Measurements from ENCODE around the gene RTL1. TPM values are rescaled to one million over a fixed set of nuclear protein-coding genes. Genes with fewer than 3 reads are reported as not detected.

Gene RTL1
- total and polyA plus RNA-seq, 2 of the 8 experiments (the other 6 are each of a cell fraction or from before 2014, with no cell fraction given): not detected

DNA sequence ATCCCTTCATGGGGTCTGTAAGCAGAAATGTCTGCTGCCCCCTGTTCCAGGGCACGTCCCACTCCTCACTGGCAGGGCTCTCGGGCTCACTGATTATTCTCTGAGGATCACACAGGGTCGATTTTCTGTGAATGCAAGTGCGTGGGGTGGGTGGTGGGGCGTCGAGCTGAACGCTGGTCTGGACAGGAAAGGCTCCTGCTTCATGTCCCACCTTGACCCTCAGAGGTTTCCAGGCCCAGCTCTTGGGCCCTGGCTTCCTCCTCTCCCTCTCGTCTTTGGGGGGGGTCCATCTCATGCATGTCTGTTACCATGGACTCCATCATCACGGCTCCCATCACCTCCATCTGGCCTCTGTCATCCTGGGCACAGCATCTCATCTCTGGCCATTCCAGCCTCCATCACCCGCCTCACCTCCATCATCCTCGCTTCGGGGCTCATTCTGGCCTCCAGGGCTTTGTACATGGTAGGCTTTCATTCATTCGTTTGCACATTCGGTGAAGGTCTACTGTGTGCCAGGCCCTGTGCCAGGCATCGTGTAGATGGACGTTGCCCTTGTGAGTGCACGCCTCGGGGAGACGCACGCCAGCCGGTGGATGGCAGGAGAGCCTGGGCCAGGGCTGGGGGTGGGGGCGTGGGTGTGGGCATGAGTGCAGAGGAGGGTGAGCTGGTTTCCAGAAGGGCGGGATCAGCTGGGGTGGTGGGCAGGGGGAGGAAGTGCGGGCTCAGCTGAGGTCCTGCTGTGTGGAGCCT, 34.7 kb downstream of the RTL1 start:
- Histone ChIP-seq H3K4ac (replicated peaks; ENCODE audit: insufficient read length, low read depth, low read length) (no peak overlapping the region), H3K4me1 (replicated peaks in 1 of 4; ENCODE audit: control insufficient read depth in 3 of 4, insufficient read depth in 4 of 4, low read length in 3 of 4) (no peaks in the 10 kb centered on the region), H3K9ac (replicated peaks in 1 of 4; ENCODE audit: extremely low read depth in 1 of 4, low read depth in 3 of 4, low read length in 3 of 4) (no peak overlapping the region), H4K91ac (replicated peaks; ENCODE audit: insufficient read length, low read length) (no peak overlapping the region), H3K79me2 (ENCODE audit: control insufficient read depth in 1 of 2, insufficient read depth in 2 of 2, low read length in 2 of 2) (no peaks in the 10 kb centered on the region), H3K27me3 (replicated peaks in 1 of 4; ENCODE audit: control insufficient read depth in 3 of 4, extremely low read depth in 1 of 4, insufficient read depth in 3 of 4, low read length in 3 of 4) (no peaks in the 10 kb centered on the region), H3K23me2 (ENCODE audit: low read depth, low read length) (no peaks in the 10 kb centered on the region), H3K14ac (ENCODE audit: insufficient read length) (no peak overlapping the region), H4K5ac (ENCODE audit: insufficient read length, low read depth, low read length) (no peak overlapping the region), H2BK5ac (ENCODE audit: low read depth, low read length) (no peak overlapping the region), H2BK15ac (ENCODE audit: low read length) (no peak overlapping the region), H3K4me2 (ENCODE audit: insufficient read depth in 1 of 2, low read depth in 2 of 2, low read length in 2 of 2) (no peak overlapping the region), H2BK120ac (replicated peaks; ENCODE audit: low read depth, low read length) (no peak overlapping the region), H3K4me3 (ENCODE audit: extremely low read depth in 1 of 4, insufficient read depth in 2 of 4, low read depth in 3 of 4, low read length in 4 of 4) (no peak overlapping the region), H4K20me1 (replicated peaks in 1 of 2; ENCODE audit: control insufficient read depth in 1 of 2, insufficient read depth in 2 of 2, low read length in 2 of 2) (peaks cover 0 to 2% of the 10 kb centered on the region in 2 experiments), H2BK20ac (ENCODE audit: low read length) (no peak overlapping the region), H2AFZ (ENCODE audit: low read length) (no peak overlapping the region), H2AK5ac (ENCODE audit: low read depth, low read length) (no peak overlapping the region), H3K56ac (replicated peaks; ENCODE audit: insufficient read length, low read depth, low read length) (no peak overlapping the region), H3K79me1 (ENCODE audit: low read depth, low read length) (no peaks in the 10 kb centered on the region), H3K18ac (ENCODE audit: extremely low read depth, low read length) (no peak overlapping the region), H3K36me3 (ENCODE audit: control insufficient read depth in 2 of 4, insufficient read depth in 4 of 4, low read length in 3 of 4) (no peaks in the 10 kb centered on the region), H3K27ac (ENCODE audit: low read depth, low read length) (no peak overlapping the region), H4K8ac (ENCODE audit: extremely low read depth, insufficient read depth, low read length) (no peak overlapping the region; the same call in 1 of the 2 replicates), H2BK12ac (ENCODE audit: low read depth, low read length) (no peak overlapping the region), H3K9me3 (ENCODE audit: insufficient read depth in 2 of 2, low read depth in 1 of 2, low read length in 1 of 2) (0 out of 4 replicates have a peak, but pooled peaks cover 0 to 4% of the 10 kb centered on the region in 2 experiments), H3K23ac (ENCODE audit: insufficient read length) (no peak overlapping the region)
- POLR2A ChIA-PET (ENCODE audit: partially characterized antibody): no interaction called here
- DNase-seq (ENCODE audit: low read depth in 1 of 2, low spot score in 2 of 2) (no peak), FAIRE-seq (no peak)
- 87% methylated on average over 20 of the region's 24 CpGs; no CpG with 5 or more reads in 1 of the 2 experiments for WGBS, 2 experiments (ENCODE audit: extremely low coverage in 1 of 2, insufficient coverage in 1 of 2, insufficient read length in 1 of 2, insufficient replicate concordance in 2 of 2, low coverage in 1 of 2, low lambda C conversion rate in 2 of 2, missing lambda C conversion rate in 1 of 2)
- TF ChIP-seq TCF12 (IDR thresholded peaks at IDR 0.05; ENCODE audit: low read depth, low read length): no peak
- no peak for TF ChIP-seq HDAC2 (IDR thresholded peaks at IDR 0.05; ENCODE audit: borderline replicate concordance in 1 of 2, low read depth in 2 of 2, low read length in 2 of 2)
- TF ChIP-seq PHF8 (conservative IDR thresholded peaks at IDR 0.05; ENCODE audit: low read depth, low read length): no peak
- no peak for TF ChIP-seq FOSL1 (IDR thresholded peaks at IDR 0.05; ENCODE audit: insufficient read depth, low read depth, low read length)
- no peak for TF ChIP-seq JUND (IDR thresholded peaks at IDR 0.05; ENCODE audit: low read length)
- no peak for TF ChIP-seq YY1 (IDR thresholded peaks at IDR 0.05; ENCODE audit: low read depth, low read length)
- TF ChIP-seq KDM1A (IDR thresholded peaks at IDR 0.05; ENCODE audit: borderline replicate concordance, low read length): no peak
- TF ChIP-seq SIRT6 (IDR thresholded peaks at IDR 0.05; ENCODE audit: low read length): no peak
- no peak for TF ChIP-seq SP2 (IDR thresholded peaks at IDR 0.05; ENCODE audit: low read length)
- no peak for TF ChIP-seq RXRA (IDR thresholded peaks at IDR 0.05; ENCODE audit: insufficient read depth, low read depth, low read length)
- TF ChIP-seq MAFK (IDR thresholded peaks at IDR 0.05; ENCODE audit: low read depth, low read length): no peak
- no peak for TF ChIP-seq KDM5A (IDR thresholded peaks at IDR 0.05; ENCODE audit: low read length)
- CTCF ChIA-PET (ENCODE audit: partially characterized antibody): interaction anchor here (0.9 kb wide), 1 partner anchor 15 kb away, joined by 3 read pairs; no protein-coding TSS in a partner anchor

Measured in H1 (cell line).